ENCODE measurements around the gene AACS. TPM values are rescaled to one million over a fixed set of nuclear protein-coding genes. Genes with fewer than 3 reads are reported as not detected.

AACS gene
- total and polyA plus RNA-seq, 2 experiments from 2014 or later: 32.2 to 36.8 TPM

DNA sequence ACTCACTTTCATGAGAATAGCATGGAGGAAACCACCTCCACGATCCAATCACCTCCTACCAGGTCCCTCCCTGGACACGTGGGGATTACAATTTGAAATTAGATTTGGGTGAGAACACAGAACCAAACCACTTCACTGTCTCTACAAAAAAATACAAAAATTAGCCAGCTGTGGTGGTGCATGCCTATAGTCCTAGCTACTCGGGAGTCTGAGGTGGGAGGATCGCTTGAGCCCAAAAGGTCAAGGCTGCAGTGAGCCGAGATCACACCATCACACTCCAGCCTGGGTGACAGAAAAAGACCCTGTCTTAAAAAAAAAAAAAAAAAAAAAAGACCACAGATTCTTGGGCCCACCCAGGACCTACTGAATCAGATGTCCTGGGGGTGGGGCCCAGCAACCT, 43.5 kb upstream of the AACS start:
- Histone ChIP-seq H3K27ac (no peak overlapping the region), H3K4me3 (no peak overlapping the region), H3K36me3 (no peaks in the 10 kb centered on the region), H3K4me1 (ENCODE audit: low read depth) (no peaks in the 10 kb centered on the region), H3K27me3 (no peaks in the 10 kb centered on the region), H3K9me3 (ENCODE audit: low read depth) (no peaks in the 10 kb centered on the region)
- no peak for TF ChIP-seq CTCF (IDR thresholded peaks at IDR 0.05; ENCODE audit: low read depth, low read length)
- DNase-seq (ENCODE audit: low read depth in 1 of 2, low spot score in 1 of 2): no peak

DNA sequence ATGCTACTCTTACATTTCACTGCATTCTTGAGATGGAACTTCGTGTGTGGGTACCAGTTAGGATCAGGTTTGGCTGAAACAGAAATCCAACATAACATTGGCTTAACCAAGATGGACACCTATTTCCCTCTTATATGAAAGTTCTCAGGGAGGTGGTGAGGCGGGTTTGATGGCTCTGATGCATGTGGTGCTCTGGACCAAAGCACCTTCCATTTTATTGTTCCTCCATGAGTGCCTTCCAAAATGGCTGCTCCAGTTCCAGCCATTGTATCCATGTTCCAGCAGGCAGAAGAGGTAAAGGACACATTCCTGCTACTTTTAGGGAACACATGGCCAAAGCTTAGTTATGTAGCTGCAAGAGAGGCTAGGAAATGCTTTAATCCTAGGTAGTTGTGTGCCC, 42.2 kb upstream of the AACS start:
- no peaks in the 10 kb centered on the region for H3K4me1 ChIP-seq (ENCODE audit: low read depth)
- no peak overlapping the region for H3K27ac ChIP-seq
- no peaks in the 10 kb centered on the region for H3K9me3 ChIP-seq (ENCODE audit: low read depth)
- DNase-seq (ENCODE audit: low read depth in 1 of 2, low spot score in 1 of 2): no peak
- H3K4me3 ChIP-seq: no peak overlapping the region
- no peaks in the 10 kb centered on the region for H3K27me3 ChIP-seq
- no peak for TF ChIP-seq CTCF (IDR thresholded peaks at IDR 0.05; ENCODE audit: low read depth, low read length)
- no peaks in the 10 kb centered on the region for H3K36me3 ChIP-seq

GRCh38 chr12:125024949-125025563, 40.2 kb upstream of the AACS start:
- no peak for DNase-seq (ENCODE audit: low read depth in 1 of 2, low spot score in 1 of 2)
- Histone ChIP-seq H3K27me3 (no peaks in the 10 kb centered on the region), H3K4me3 (no peak overlapping the region), H3K27ac (no peak overlapping the region), H3K36me3 (no peaks in the 10 kb centered on the region), H3K4me1 (ENCODE audit: low read depth) (no peaks in the 10 kb centered on the region), H3K9me3 (ENCODE audit: low read depth) (no peaks in the 10 kb centered on the region)
- no peak for TF ChIP-seq CTCF (IDR thresholded peaks at IDR 0.05; ENCODE audit: low read depth, low read length)

GRCh38 chr12:125025606-125026235, 39.5 kb upstream of the AACS start:
- H3K27me3 ChIP-seq: no peaks in the 10 kb centered on the region
- TF ChIP-seq CTCF (IDR thresholded peaks at IDR 0.05; ENCODE audit: low read depth, low read length): no peak
- no peaks in the 10 kb centered on the region for H3K9me3 ChIP-seq (ENCODE audit: low read depth)
- no peak overlapping the region for H3K4me3 ChIP-seq
- no peak overlapping the region for H3K27ac ChIP-seq
- H3K36me3 ChIP-seq: no peaks in the 10 kb centered on the region
- no peaks in the 10 kb centered on the region for H3K4me1 ChIP-seq (ENCODE audit: low read depth)
- no peak for DNase-seq (ENCODE audit: low read depth in 1 of 2, low spot score in 1 of 2)

DNA sequence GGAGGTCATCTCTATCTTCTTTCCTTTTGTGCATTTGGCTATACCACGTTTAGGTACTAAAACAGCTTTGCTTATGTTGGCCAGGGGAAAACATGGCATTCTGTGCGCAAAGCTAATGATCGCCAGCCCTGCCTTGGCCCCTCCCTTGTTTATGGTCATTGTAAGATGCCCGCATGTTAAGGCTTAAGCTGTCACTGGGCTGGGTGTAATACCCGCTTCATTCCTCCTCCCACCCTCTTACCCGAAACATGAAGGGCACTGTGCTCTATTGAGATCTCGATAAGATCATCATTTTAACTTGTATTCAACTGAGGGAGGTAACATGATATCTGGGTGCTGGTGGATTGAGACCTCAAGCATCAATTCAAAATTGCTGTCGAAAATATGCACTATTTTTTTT, 37.1 kb upstream of the AACS start:
- Histone ChIP-seq H3K27ac (no peak overlapping the region), H3K9me3 (ENCODE audit: low read depth) (no peaks in the 10 kb centered on the region)
- TF ChIP-seq CTCF (IDR thresholded peaks at IDR 0.05; ENCODE audit: low read depth, low read length): no peak

More for the DNA sequence above, 37.1 kb upstream of the AACS start:
- Histone ChIP-seq H3K27me3 (no peaks in the 10 kb centered on the region), H3K4me3 (no peak overlapping the region), H3K4me1 (ENCODE audit: low read depth) (no peaks in the 10 kb centered on the region), H3K36me3 (no peaks in the 10 kb centered on the region)
- no peak for DNase-seq (ENCODE audit: low read depth in 1 of 2, low spot score in 1 of 2)

All from cardiac muscle cell (in vitro differentiated cells and primary cell).